GM23338 (cell line): ENCODE measurements around the gene ZBP1.

Experiments
- CREB1 ChIP-seq: fragments of 250-450 bp; sonication (Bioruptor Pico); IDR thresholded peaks from 2 replicates; pipeline ENCODE4 v1.5.0; 2020; ENCODE audit warnings: low read depth, mild to moderate bottlenecking, moderate library complexity
- CTCF ChIP-seq, 2 experiments: fragments of 200-600 bp in 1 of 2; sonication (generic) in 1 of 2; conservative IDR thresholded peaks; 2 replicates each; pipeline versions ENCODE4 v1.5.1 to v1.6.1; 2016 to 2017; ENCODE audit warnings: antibody characterized with exemption in 2 of 2, low read depth in 2 of 2, mild to moderate bottlenecking in 2 of 2, moderate library complexity in 1 of 2
- ETS1 ChIP-seq: IDR thresholded peaks from 2 replicates; pipeline ENCODE4 v1.6.1; 2016; ENCODE audit warnings: antibody characterized with exemption
- EZH2 ChIP-seq: fragments of 200-600 bp; sonication (generic); IDR thresholded peaks from one replicate; pipeline ENCODE4 v1.8.0; 2017; ENCODE audit warnings: antibody characterized with exemption, mild to moderate bottlenecking, low read depth; ENCODE audit not compliant: unreplicated experiment
- EZH2phosphoT487 ChIP-seq: fragments of 200-600 bp; sonication (generic); IDR thresholded peaks from one replicate; pipeline ENCODE4 v1.8.1; 2018; ENCODE audit warnings: antibody characterized with exemption; ENCODE audit not compliant: unreplicated experiment
- JUNB ChIP-seq: IDR thresholded peaks from one replicate; pipeline ENCODE4 v1.6.1; 2016; ENCODE audit warnings: antibody characterized with exemption; ENCODE audit not compliant: unreplicated experiment
- NANOG ChIP-seq: IDR thresholded peaks from 2 replicates; pipeline ENCODE4 v1.6.1; 2016; ENCODE audit warnings: antibody characterized with exemption, borderline replicate concordance
- POLR2AphosphoS5 ChIP-seq: IDR thresholded peaks from 2 replicates; pipeline ENCODE4 v1.6.1; 2016; ENCODE audit warnings: antibody characterized with exemption, low read depth
- REST ChIP-seq: IDR thresholded peaks from one replicate; pipeline ENCODE4 v1.6.1; 2018; ENCODE audit warnings: antibody characterized with exemption; ENCODE audit not compliant: unreplicated experiment
- ZNF331 ChIP-seq: fragments of 250-450 bp; sonication (Bioruptor Pico); IDR thresholded peaks from 2 replicates; pipeline ENCODE4 v1.5.0; 2020; ENCODE audit warnings: low read depth, mild to moderate bottlenecking, moderate library complexity

GRCh38 chr20:57587278-57587988 lies 32.8 kb downstream of the ZBP1 start:
- TF ChIP-seq EZH2phosphoT487: no peak
- TF ChIP-seq REST: no peak
- no peak for TF ChIP-seq CTCF (conservative IDR thresholded peaks at IDR 0.05; ENCODE audit: low read depth in 2 of 2)
- TF ChIP-seq EZH2: no peak
- TF ChIP-seq POLR2AphosphoS5: no peak
- TF ChIP-seq CREB1 (CRISPR knock-in tag): no peak
- no peak for TF ChIP-seq JUNB
- TF ChIP-seq ZNF331: no peak
- TF ChIP-seq ETS1: no peak
- TF ChIP-seq NANOG: no peak
